ENCODE data around the gene KRTAP4-5. TPM values are rescaled to one million over a fixed set of nuclear protein-coding genes. Genes with fewer than 3 reads are reported as not detected.
"Not testable (repeated sequence)": the region's sequence is repeated elsewhere in the genome, so short reads cannot be mapped to it uniquely, and the experiment has no call there.

The KRTAP4-5 gene
- total RNA-seq, 2 donors from 2014 or later = not detected

DNA sequence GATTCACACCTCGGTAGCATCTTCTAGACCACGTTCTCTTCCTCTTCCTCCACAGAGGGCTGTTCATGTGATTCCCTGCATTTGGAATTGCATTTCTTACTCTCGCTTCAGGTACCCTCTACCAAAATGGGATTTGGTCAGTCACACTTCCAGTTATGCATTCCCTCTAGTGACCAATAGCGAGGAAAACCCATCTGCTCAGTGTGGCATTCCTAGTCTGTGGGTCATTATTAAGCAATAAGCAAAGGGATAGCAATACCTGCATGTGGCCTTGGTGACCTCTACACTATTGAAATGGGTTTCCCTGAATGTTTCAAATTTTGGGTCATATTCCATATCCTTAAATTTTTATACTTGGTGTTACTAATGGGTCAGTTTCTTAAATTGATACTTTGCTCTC is 401 bp upstream of the KRTAP4-5 start:
- intact Hi-C loops (cut with DNase I) = no loop called here
- no peak for DNase-seq (ENCODE audit: low spot score)
- Histone ChIP-seq H3K27ac (no peak overlapping the region), H3K4me1 (replicated peaks) (no peaks in the 10 kb centered on the region), H3K4me3 (no peak overlapping the region), H3K36me3 (no peaks in the 10 kb centered on the region), H3K9me3 (no peaks in the 10 kb centered on the region), H3K27me3 (replicated peaks; ENCODE audit: insufficient read depth) (no peaks in the 10 kb centered on the region)
- WGBS = 87% methylated on average over 4 of the region's 4 CpGs
- TF ChIP-seq POLR2A (IDR thresholded peaks at IDR 0.05) (no peak), POLR2AphosphoS5 (IDR thresholded peaks at IDR 0.05) (no peak)
- TF ChIP-seq, protein P1, sequence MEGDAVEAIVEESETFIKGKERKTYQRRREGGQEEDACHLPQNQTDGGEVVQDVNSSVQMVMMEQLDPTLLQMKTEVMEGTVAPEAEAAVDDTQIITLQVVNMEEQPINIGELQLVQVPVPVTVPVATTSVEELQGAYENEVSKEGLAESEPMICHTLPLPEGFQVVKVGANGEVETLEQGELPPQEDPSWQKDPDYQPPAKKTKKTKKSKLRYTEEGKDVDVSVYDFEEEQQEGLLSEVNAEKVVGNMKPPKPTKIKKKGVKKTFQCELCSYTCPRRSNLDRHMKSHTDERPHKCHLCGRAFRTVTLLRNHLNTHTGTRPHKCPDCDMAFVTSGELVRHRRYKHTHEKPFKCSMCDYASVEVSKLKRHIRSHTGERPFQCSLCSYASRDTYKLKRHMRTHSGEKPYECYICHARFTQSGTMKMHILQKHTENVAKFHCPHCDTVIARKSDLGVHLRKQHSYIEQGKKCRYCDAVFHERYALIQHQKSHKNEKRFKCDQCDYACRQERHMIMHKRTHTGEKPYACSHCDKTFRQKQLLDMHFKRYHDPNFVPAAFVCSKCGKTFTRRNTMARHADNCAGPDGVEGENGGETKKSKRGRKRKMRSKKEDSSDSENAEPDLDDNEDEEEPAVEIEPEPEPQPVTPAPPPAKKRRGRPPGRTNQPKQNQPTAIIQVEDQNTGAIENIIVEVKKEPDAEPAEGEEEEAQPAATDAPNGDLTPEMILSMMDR (IDR thresholded peaks at IDR 0.05) = no peak

DNA sequence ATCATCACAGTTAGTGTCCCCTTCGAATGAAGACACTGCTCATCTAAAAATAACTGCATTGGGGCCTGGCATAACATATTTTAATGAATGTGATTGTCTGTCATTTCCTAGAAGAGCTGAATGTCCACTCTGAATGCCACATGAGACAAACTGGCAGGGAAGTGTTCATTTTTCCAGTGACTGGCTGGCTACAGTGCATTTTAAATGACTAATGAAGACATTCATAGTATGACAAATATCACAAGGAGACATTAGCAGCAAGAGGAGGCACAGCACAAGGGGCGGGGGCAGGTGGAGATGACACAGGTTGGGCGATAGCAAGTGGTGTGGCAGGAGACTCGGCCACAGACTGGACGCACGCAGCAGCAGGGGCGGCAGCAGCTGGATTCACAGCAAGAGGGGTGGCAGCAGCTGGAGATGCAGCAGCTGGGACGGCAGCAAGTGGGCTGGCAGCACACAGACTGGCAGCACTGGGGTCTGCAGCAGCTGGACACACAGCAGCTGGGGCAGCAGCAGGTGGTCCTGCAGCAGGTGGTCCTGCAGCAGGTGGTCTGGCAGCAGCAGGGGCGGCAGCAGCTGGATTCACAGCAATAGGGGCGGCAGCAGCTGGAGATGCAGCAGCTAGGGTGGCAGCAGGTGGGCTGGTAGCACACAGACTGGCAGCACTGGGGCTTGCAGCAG is 514 bp downstream of the KRTAP4-5 start:
- H3K4me1 ChIP-seq (replicated peaks); intact Hi-C loops (cut with DNase I); H3K36me3 ChIP-seq; H3K27ac ChIP-seq; H3K27me3 ChIP-seq (replicated peaks; ENCODE audit: insufficient read depth); H3K4me3 ChIP-seq; DNase-seq (ENCODE audit: low spot score); H3K9me3 ChIP-seq: not testable (repeated sequence)
- WGBS = 85% methylated on average over 10 of the region's 10 CpGs

DNA sequence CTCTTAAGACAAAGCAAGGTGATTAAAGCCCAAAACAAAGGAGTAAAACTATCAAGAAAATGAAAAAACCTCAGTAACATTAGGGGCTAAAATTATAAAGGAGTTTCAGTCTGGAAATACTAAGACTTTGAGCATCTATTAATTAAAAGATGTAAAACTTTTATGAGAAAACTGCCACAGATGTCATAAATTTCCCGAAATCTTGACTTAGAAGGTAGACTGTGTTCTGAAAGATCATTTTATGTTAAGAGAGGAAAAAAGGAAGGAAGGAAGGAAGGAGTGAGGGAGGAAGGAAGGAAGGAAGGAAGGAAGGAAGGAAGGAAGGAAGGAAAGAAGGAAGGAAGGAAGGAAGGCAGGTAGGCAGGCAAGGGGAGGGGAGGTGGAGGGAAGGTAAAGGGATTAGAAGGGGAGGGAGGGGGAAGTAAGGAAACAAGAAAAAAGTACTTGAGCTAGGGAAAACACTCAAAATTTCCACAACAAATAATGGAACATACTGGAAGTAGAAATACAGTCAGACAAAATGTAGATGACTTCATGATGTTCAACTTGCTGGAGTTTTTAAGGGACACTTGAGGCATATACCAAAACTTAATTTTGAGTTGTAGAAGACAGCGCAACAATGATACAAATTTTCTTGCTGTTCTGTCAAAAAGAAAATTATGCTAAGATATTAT is 2.0 kb downstream of the KRTAP4-5 start:
- Histone ChIP-seq H3K9me3 (no peaks in the 10 kb centered on the region), H3K36me3 (no peaks in the 10 kb centered on the region), H3K4me1 (replicated peaks) (no peaks in the 10 kb centered on the region), H3K27ac (no peak overlapping the region), H3K27me3 (replicated peaks; ENCODE audit: insufficient read depth) (no peaks in the 10 kb centered on the region), H3K4me3 (no peak overlapping the region)
- 81% methylated on average over 2 of the region's 2 CpGs for WGBS
- intact Hi-C loops (cut with DNase I) = no loop called here
- no peak for DNase-seq (ENCODE audit: low spot score)
- TF ChIP-seq, protein P1 (IDR thresholded peaks at IDR 0.05) = no peak

DNA sequence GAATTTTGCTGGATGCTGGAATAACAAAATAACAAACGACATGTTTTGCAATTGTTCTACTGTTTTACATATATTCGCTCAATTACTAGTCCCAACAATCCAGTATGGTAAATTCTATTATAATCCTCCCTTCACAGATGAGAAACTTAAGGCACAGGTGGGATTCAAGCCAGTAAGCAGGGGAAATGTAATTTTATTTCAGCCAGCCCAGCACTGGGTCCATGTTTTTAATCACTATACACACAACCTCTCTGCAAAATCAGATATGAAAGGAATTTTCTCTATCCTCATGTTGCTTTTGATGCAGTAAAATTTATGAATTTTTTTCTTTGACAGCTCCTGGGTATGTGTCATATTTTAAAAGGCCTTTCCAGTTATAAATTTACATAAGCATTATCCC is 4.4 kb downstream of the KRTAP4-5 start:
- WGBS = 93% methylated on average over 2 of the region's 2 CpGs
- Histone ChIP-seq H3K27ac (no peak overlapping the region), H3K9me3 (no peaks in the 10 kb centered on the region), H3K27me3 (replicated peaks; ENCODE audit: insufficient read depth) (no peaks in the 10 kb centered on the region), H3K4me3 (no peak overlapping the region), H3K36me3 (no peaks in the 10 kb centered on the region), H3K4me1 (replicated peaks) (no peaks in the 10 kb centered on the region)
- no peak for TF ChIP-seq POLR2A (IDR thresholded peaks at IDR 0.05)
- TF ChIP-seq POLR2AphosphoS5 (IDR thresholded peaks at IDR 0.05) = no peak
- TF ChIP-seq, protein P1 (IDR thresholded peaks at IDR 0.05) = no peak
- intact Hi-C loops (cut with DNase I) = no loop called here
- no peak for DNase-seq (ENCODE audit: low spot score)

DNA sequence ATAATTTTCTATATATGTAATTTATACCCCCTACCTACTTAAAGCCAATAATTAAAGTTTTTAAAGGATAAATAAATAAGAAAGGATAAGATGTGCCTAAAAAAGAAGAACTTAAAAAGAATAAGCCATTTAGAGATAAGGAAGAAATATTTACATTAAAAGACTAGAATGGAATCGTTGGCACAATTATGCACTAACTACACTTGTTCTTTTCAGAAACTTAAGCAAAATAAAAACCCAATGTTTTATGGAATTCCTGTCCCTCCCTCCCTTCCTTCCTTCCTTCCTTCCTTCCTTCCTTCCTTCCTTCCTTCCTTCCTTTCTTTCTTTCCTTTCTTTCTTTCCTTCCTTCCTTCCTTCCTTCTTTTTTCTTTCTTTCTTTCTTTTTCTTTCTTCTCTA is 4.8 kb downstream of the KRTAP4-5 start:
- H3K36me3 ChIP-seq = no peaks in the 10 kb centered on the region
- H3K4me1 ChIP-seq (replicated peaks) = no peaks in the 10 kb centered on the region
- intact Hi-C loops (cut with DNase I) = no loop called here
- WGBS = 93% methylated on average over 1 of the region's 1 CpG
- no peak overlapping the region for H3K4me3 ChIP-seq
- no peaks in the 10 kb centered on the region for H3K9me3 ChIP-seq
- H3K27ac ChIP-seq = no peak overlapping the region
- DNase-seq (ENCODE audit: low spot score) = no peak
- TF ChIP-seq POLR2A (IDR thresholded peaks at IDR 0.05) (no peak), POLR2AphosphoS5 (IDR thresholded peaks at IDR 0.05) (no peak)
- TF ChIP-seq, protein P1 (IDR thresholded peaks at IDR 0.05) = no peak
- no peaks in the 10 kb centered on the region for H3K27me3 ChIP-seq (replicated peaks; ENCODE audit: insufficient read depth)

All from prostate gland (tissue), 2 donors.